Measurements from ENCODE around the gene RPL7L1.

DNA sequence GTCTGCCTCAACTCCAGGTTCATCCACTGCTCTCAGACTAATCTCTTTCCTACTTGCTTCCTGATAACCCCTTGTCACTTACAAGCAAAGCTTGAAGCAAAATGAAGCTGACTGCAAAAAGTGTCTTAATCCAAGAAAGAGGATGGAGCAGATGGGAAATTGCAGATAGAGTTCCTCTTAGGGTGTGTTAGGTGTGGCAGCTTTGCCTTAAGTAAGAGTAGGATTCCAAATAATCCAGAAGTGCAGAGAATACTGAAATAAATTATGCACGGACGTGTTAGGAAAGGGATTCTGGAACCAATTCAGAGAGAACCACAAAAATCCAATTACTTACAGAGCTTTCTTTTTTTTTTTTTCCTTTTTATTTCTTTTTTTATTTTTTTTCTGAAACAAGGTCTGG is 6.1 kb upstream of the RPL7L1 start:
- TF ChIP-seq, protein P1, sequence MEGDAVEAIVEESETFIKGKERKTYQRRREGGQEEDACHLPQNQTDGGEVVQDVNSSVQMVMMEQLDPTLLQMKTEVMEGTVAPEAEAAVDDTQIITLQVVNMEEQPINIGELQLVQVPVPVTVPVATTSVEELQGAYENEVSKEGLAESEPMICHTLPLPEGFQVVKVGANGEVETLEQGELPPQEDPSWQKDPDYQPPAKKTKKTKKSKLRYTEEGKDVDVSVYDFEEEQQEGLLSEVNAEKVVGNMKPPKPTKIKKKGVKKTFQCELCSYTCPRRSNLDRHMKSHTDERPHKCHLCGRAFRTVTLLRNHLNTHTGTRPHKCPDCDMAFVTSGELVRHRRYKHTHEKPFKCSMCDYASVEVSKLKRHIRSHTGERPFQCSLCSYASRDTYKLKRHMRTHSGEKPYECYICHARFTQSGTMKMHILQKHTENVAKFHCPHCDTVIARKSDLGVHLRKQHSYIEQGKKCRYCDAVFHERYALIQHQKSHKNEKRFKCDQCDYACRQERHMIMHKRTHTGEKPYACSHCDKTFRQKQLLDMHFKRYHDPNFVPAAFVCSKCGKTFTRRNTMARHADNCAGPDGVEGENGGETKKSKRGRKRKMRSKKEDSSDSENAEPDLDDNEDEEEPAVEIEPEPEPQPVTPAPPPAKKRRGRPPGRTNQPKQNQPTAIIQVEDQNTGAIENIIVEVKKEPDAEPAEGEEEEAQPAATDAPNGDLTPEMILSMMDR (IDR thresholded peaks at IDR 0.05; ENCODE audit: low read depth, low read length) = no peak
- TF ChIP-seq POLR2A (IDR thresholded peaks at IDR 0.05; ENCODE audit: extremely low read depth, insufficient read length) = no peak
